ENCODE data around the gene FNDC11. TPM values are rescaled to one million over a fixed set of nuclear protein-coding genes. Genes with fewer than 3 reads are reported as not detected.

FNDC11 gene
- total RNA-seq, 1 experiment from 2014 or later: not detected

- Mint-ChIP-seq H3K4me3 (ENCODE audit: low read depth, unreplicated experiment) (peak overlapping the region; percentile 88), H3K27me3 (ENCODE audit: unreplicated experiment) (peaks cover 24% of the 10 kb centered on the region), H3K36me3 (ENCODE audit: insufficient read depth, unreplicated experiment) (peaks cover 48% of the 10 kb centered on the region), H3K9me3 (ENCODE audit: low read depth, unreplicated experiment) (no peaks in the 10 kb centered on the region), H3K27ac (ENCODE audit: unreplicated experiment) (peak overlapping the region; percentile 88), H3K4me1 (ENCODE audit: low read depth, unreplicated experiment) (no peaks in the 10 kb centered on the region)
- DNase-seq: peak; percentile 55
- intact Hi-C loops (cut with micrococcal nuclease; ENCODE audit: unreplicated experiment): no loop called here
- CTCF ChIA-PET: interaction anchor here (1.4 to 4.2 kb wide), 3 partner anchors 9 to 69 kb away, joined by 4 to 32 read pairs (median 5); partner anchors contain the start of gene PTK6
- no peak for TF ChIP-seq CTCF (IDR thresholded peaks at IDR 0.05; ENCODE audit: unreplicated experiment)
- BruUV-seq (replicated peaks): TSS peak; percentile 42
These were observed 19.1 kb downstream of the FNDC11 start for GRCh38 chr20:63572788-63573646.

- CTCF ChIA-PET: interaction anchor here (0.6 to 4.2 kb wide), 10 partner anchors 9 to 385 kb away, joined by 3 to 32 read pairs (median 4); partner anchors contain the start of genes GMEB2 and PTK6
- no TSS peak for BruUV-seq (replicated peaks)
- H3K27ac Mint-ChIP-seq (ENCODE audit: unreplicated experiment): peak overlapping the region; percentile 88
These were observed 19.7 kb downstream of the FNDC11 start for GRCh38 chr20:63573647-63574131.

GRCh38 chr20:63574156-63574828 is 20.3 kb downstream of the FNDC11 start, which contains the start of gene HELZ2:
TSS of gene HELZ2 (minus strand) at chr20:63574239. CDS start at chr20:63572385, 1,854 bp downstream.
- peak within 1 kb of the TSS; percentile 88 for H3K4me3 Mint-ChIP-seq (ENCODE audit: low read depth, unreplicated experiment)
- TF ChIP-seq CTCF (IDR thresholded peaks at IDR 0.05; ENCODE audit: unreplicated experiment): no peak
- H3K27me3 Mint-ChIP-seq (ENCODE audit: unreplicated experiment): peaks cover 37% of the 10 kb centered on the region
- intact Hi-C loops (cut with micrococcal nuclease; ENCODE audit: unreplicated experiment): no loop called here
- H3K36me3 Mint-ChIP-seq (ENCODE audit: insufficient read depth, unreplicated experiment): peaks cover 37% of the 10 kb centered on the region
- no peaks in the 10 kb centered on the region for H3K4me1 Mint-ChIP-seq (ENCODE audit: low read depth, unreplicated experiment)
- CTCF ChIA-PET: interaction anchor here (0.6 to 4.2 kb wide), 10 partner anchors 8 to 384 kb away, joined by 3 to 32 read pairs (median 4); partner anchors contain the start of genes GMEB2 and PTK6
- DNase-seq: peak; percentile 85
- BruUV-seq (replicated peaks): TSS peak; percentile 91
- H3K27ac Mint-ChIP-seq (ENCODE audit: unreplicated experiment): peak within 1 kb of the TSS; percentile 88
- no peaks in the 10 kb centered on the region for H3K9me3 Mint-ChIP-seq (ENCODE audit: low read depth, unreplicated experiment)

More at GRCh38 chr20:63573647-63574131, 19.7 kb downstream of the FNDC11 start:
- H3K9me3 Mint-ChIP-seq (ENCODE audit: low read depth, unreplicated experiment): no peaks in the 10 kb centered on the region
- H3K4me1 Mint-ChIP-seq (ENCODE audit: low read depth, unreplicated experiment): no peaks in the 10 kb centered on the region
- no peak for TF ChIP-seq CTCF (IDR thresholded peaks at IDR 0.05; ENCODE audit: unreplicated experiment)
- no peak for DNase-seq
- peak overlapping the region; percentile 88 for H3K4me3 Mint-ChIP-seq (ENCODE audit: low read depth, unreplicated experiment)
- H3K27me3 Mint-ChIP-seq (ENCODE audit: unreplicated experiment): peaks cover 31% of the 10 kb centered on the region
- H3K36me3 Mint-ChIP-seq (ENCODE audit: insufficient read depth, unreplicated experiment): peaks cover 41% of the 10 kb centered on the region
- intact Hi-C loops (cut with micrococcal nuclease; ENCODE audit: unreplicated experiment): no loop called here

Measured in Calu3 (cell line).